ENCODE measurements around the gene LIMCH1. TPM values are rescaled to one million over a fixed set of nuclear protein-coding genes. Genes with fewer than 3 reads are reported as not detected.

Gene LIMCH1
- total RNA-seq, 2 experiments from 2014 or later, result not detected

GRCh38 chr4:41611881-41612871 is 74.2 kb downstream of the LIMCH1 start:
- CTCF ChIA-PET, result no interaction called here
- H3K4me3 Mint-ChIP-seq, result no peak overlapping the region

GRCh38 chr4:41613386-41613785 is 75.4 kb downstream of the LIMCH1 start:
- H3K4me3 Mint-ChIP-seq, result no peak overlapping the region
- no peak overlapping the region for H3K27ac Mint-ChIP-seq
- no peaks in the 10 kb centered on the region for H3K4me1 Mint-ChIP-seq (ENCODE audit: low read depth)
- no peak for ATAC-seq
- ChIA-PET CTCF (interaction anchor here (0.9 kb wide), 1 partner anchor 12 kb away, joined by 3 read pairs; no protein-coding TSS in a partner anchor), POLR2A (no interaction called here)
- DNase-seq, result no peak
- intact Hi-C loops (cut with micrococcal nuclease), result no loop called here
- no peak for TF ChIP-seq CTCF (IDR thresholded peaks at IDR 0.05)
- H3K9me3 Mint-ChIP-seq, result no peaks in the 10 kb centered on the region
- H3K27me3 Mint-ChIP-seq, result peaks cover 2% of the 10 kb centered on the region
- no peaks in the 10 kb centered on the region for H3K36me3 Mint-ChIP-seq (ENCODE audit: low read depth)

More at GRCh38 chr4:41611881-41612871, 74.2 kb downstream of the LIMCH1 start:
- Mint-ChIP-seq H3K4me1 (ENCODE audit: low read depth) (no peaks in the 10 kb centered on the region), H3K27ac (no peak overlapping the region), H3K27me3 (peaks cover 2% of the 10 kb centered on the region), H3K36me3 (ENCODE audit: low read depth) (no peaks in the 10 kb centered on the region), H3K9me3 (no peaks in the 10 kb centered on the region)
- no peak for TF ChIP-seq CTCF (IDR thresholded peaks at IDR 0.05)
- intact Hi-C loops (cut with micrococcal nuclease), result no loop called here
- DNase-seq (no peak), ATAC-seq (no peak)
- POLR2A ChIA-PET, result no interaction called here

GRCh38 chr4:41613821-41614220 is 75.9 kb downstream of the LIMCH1 start:
- H3K27ac Mint-ChIP-seq, result no peak overlapping the region
- H3K9me3 Mint-ChIP-seq, result no peaks in the 10 kb centered on the region
- intact Hi-C loops (cut with micrococcal nuclease), result no loop called here
- H3K36me3 Mint-ChIP-seq (ENCODE audit: low read depth), result no peaks in the 10 kb centered on the region
- ATAC-seq (no peak), DNase-seq (no peak)
- ChIA-PET POLR2A (no interaction called here), CTCF (interaction anchor here (0.9 kb wide), 1 partner anchor 12 kb away, joined by 3 read pairs; no protein-coding TSS in a partner anchor)
- TF ChIP-seq CTCF (IDR thresholded peaks at IDR 0.05), result no peak
- no peaks in the 10 kb centered on the region for H3K4me1 Mint-ChIP-seq (ENCODE audit: low read depth)
- no peak overlapping the region for H3K4me3 Mint-ChIP-seq
- H3K27me3 Mint-ChIP-seq, result peaks cover 2% of the 10 kb centered on the region

- ChIA-PET CTCF (interaction anchor here (0.9 to 1.2 kb wide), 2 partner anchors 11 to 12 kb away, joined by 3 read pairs; no protein-coding TSS in a partner anchor), POLR2A (no interaction called here)
- no peak for DNase-seq
- no peak overlapping the region for H3K27ac Mint-ChIP-seq
- no peaks in the 10 kb centered on the region for H3K4me1 Mint-ChIP-seq (ENCODE audit: low read depth)
- H3K9me3 Mint-ChIP-seq, result no peaks in the 10 kb centered on the region
- no peaks in the 10 kb centered on the region for H3K36me3 Mint-ChIP-seq (ENCODE audit: low read depth)
- H3K4me3 Mint-ChIP-seq, result no peak overlapping the region
- no peak for ATAC-seq
- no peak for TF ChIP-seq CTCF (IDR thresholded peaks at IDR 0.05)
- no peaks in the 10 kb centered on the region for H3K27me3 Mint-ChIP-seq
- intact Hi-C loops (cut with micrococcal nuclease), result no loop called here
These were observed 76.6 kb downstream of the LIMCH1 start for GRCh38 chr4:41614519-41614918.

GRCh38 chr4:41619161-41619560 is 81.2 kb downstream of the LIMCH1 start:
- Mint-ChIP-seq H3K27ac (no peak overlapping the region), H3K27me3 (no peaks in the 10 kb centered on the region), H3K36me3 (ENCODE audit: low read depth) (no peaks in the 10 kb centered on the region), H3K4me1 (ENCODE audit: low read depth) (no peaks in the 10 kb centered on the region), H3K9me3 (no peaks in the 10 kb centered on the region), H3K4me3 (no peak overlapping the region)
- DNase-seq (no peak), ATAC-seq (no peak)
- ChIA-PET CTCF (interaction anchor here (1.1 kb wide), 1 partner anchor 43 kb away, joined by 3 read pairs; no protein-coding TSS in a partner anchor), POLR2A (no interaction called here)
- no peak for TF ChIP-seq CTCF (IDR thresholded peaks at IDR 0.05)
- intact Hi-C loops (cut with micrococcal nuclease), result no loop called here
